Measurements from ENCODE around the gene ERGIC1.

DNA sequence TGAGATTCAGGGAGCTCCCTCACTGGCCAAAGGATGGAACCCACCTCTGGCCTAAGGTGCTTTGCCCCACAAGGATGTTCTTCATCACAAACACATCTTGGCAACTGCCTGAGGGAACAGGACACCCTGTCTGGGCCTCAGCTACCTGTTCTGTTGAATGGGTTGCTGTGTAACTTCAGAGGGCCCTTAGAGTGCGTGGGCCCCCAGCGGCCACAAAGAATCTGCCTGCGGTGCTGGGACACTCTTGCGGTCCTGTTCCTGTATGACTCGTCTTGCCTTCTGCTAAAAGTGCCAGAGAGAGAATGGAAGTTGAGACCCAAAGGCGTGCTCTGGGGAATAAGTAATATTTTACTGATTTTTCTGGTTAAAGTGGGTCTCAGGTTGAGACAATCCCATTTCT lies 111.1 kb downstream of the ERGIC1 start:
- TF ChIP-seq, protein P1, sequence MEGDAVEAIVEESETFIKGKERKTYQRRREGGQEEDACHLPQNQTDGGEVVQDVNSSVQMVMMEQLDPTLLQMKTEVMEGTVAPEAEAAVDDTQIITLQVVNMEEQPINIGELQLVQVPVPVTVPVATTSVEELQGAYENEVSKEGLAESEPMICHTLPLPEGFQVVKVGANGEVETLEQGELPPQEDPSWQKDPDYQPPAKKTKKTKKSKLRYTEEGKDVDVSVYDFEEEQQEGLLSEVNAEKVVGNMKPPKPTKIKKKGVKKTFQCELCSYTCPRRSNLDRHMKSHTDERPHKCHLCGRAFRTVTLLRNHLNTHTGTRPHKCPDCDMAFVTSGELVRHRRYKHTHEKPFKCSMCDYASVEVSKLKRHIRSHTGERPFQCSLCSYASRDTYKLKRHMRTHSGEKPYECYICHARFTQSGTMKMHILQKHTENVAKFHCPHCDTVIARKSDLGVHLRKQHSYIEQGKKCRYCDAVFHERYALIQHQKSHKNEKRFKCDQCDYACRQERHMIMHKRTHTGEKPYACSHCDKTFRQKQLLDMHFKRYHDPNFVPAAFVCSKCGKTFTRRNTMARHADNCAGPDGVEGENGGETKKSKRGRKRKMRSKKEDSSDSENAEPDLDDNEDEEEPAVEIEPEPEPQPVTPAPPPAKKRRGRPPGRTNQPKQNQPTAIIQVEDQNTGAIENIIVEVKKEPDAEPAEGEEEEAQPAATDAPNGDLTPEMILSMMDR (IDR thresholded peaks at IDR 0.05; ENCODE audit: low read length): no peak
- TF ChIP-seq EZH2 (optimal IDR thresholded peaks at IDR 0.05; ENCODE audit: low read depth, low read length): no peak
- no peak for TF ChIP-seq EZH2phosphoT487 (IDR thresholded peaks at IDR 0.05; ENCODE audit: low read length)
